GM21390 (cell line): ENCODE measurements around the gene GPC3.

ENCODE experiments used
- ATAC-seq: cut with Tn5 transposase; IDR thresholded peaks from one replicate; pipeline ENCODE4 v1.9.1; 2021; ENCODE audit not compliant: unreplicated experiment

GPC3 gene

DNA sequence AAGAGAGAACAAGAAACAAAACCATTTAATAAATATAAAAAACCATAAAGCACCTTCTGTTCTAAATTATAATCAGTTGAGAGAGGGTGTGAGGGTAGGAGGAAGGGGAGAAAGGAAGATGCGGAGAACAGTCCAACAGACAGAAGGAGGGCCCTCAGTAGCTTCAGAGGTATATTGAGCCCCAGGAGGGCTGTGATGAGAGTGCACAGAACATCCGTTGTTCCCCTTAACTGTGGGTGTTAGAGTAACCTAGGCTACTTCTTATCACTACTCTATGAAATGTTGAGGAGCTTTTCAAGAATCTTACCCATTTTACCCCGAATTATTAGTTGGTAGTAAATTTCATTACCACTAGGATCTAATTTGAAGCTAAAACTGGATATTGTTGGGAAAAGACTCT, 13.8 kb downstream of the GPC3 start:
- ATAC-seq = no peak

- no peak for ATAC-seq
Measured at GRCh38 chrX:133970076-133970475, 15.3 kb downstream of the GPC3 start.

DNA sequence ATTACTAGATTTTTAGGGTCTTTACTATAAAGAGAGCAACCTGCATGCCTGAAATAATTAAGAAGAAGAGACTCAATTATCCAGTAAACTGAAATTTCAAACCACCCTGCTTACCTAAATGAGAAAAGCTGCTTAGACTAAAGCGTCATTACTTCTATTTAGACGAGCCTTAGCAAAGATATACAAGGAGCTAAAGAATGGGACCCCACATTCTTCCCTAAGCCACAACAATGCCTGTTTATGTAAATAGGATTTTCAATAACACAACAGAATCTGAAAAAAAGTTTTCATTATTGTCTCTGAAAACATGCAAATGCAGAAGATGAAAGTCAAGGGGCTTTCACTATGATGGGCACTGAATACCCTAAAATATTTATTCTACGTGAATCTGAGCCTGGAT, 16.2 kb downstream of the GPC3 start:
- ATAC-seq = no peak

GRCh38 chrX:133968109-133968508, 17.3 kb downstream of the GPC3 start:
- no peak for ATAC-seq

GRCh38 chrX:133966199-133966598, 19.2 kb downstream of the GPC3 start:
- no peak for ATAC-seq

- ATAC-seq = no peak
Measured at GRCh38 chrX:133965321-133965720, 20.1 kb downstream of the GPC3 start.

GRCh38 chrX:133961046-133961445, 24.3 kb downstream of the GPC3 start:
- no peak for ATAC-seq

DNA sequence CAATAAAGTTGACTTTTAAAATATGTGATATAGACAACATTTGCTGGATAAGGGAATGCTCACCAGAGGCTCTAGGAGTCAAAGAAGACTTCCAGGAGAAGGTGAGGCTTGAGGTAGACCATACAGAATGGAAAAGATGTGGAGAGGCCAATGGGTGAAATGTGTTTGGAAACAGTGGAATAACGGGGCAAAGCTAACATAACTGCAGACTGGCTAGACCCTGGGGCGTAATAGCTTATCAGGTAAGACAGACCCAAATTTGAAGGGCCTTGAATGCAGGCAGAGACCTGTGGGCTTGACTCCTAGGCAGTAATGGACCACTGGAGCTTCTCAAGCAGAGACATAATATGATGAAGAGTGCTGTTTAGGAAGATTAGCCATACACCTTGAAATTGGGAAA, 25.4 kb downstream of the GPC3 start:
- no peak for ATAC-seq

GRCh38 chrX:133958997-133959688, 26.3 kb downstream of the GPC3 start:
- ATAC-seq = no peak

DNA sequence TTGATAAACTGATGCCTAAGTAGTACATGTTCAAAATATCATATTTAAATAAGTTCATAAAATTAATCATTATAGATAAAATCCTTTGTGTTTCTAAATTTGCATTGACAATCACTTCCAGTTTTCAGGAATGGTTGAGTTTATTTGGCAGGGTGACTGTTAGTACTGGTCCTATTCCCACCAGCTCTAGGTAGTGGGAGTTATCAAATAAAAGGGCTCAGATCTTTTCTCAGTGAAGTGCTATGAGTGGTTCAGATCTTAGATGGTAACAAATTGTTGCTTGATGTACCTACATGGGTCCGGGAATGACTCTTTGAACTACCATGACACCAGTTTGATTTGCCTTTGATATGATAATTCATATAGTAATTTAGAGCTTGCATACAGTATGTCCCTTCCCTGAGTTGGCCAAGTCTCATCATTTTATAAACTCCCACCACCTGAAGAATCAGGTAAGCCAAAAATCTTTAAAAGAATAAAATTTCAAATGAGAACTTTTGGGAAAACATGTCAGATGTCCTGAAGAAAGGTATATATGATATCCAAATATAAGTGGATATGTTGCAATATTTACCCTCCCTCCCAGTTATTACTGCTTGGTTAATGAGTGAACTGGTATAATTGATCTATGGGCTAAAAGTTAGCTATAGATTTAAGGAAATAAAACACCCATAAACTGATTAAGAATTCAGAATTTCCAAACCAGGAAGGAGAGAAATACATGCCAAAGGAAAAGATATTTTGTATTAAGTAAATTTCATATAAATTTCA, 28.6 kb downstream of the GPC3 start:
- no peak for ATAC-seq

GRCh38 chrX:133953785-133954355, 31.5 kb downstream of the GPC3 start:
- ATAC-seq = no peak

DNA sequence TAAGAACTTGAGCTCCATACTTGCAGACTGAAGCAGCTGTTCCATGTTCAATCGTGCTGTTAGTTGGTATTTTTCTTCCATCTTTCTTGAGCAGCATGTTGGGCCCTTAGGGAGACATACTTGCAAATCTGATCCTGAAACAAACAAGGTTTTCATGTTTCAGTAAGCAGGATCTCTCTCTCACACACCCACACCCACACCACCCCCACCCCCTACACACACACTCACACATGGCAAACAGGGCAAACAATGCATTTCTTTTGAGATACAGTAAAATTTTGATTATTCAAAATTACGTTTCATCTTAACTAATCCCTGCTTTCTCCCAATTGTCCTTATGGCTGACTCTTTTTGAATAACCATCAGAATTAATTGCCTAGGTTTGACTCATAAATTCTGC, 32.3 kb downstream of the GPC3 start:
- no peak for ATAC-seq

DNA sequence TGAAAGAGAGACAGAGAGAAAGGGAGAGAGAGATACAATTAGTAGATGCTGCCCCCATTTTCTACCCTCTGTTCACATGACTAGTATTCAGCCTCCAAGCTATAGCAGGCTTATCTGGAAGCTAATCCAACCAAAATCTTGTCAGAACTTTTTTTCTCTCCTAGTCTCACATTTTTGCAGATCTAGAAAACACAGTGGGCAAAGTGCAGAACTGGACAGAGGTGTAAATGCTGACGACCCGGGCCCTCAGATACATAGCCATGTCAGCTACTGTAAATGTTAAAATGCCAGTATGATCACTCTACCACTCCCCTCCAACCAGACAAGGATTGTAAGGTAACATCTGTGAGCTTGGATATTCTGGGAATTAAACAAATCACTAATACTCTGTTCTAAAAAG, 34.3 kb downstream of the GPC3 start:
- ATAC-seq = no peak

DNA sequence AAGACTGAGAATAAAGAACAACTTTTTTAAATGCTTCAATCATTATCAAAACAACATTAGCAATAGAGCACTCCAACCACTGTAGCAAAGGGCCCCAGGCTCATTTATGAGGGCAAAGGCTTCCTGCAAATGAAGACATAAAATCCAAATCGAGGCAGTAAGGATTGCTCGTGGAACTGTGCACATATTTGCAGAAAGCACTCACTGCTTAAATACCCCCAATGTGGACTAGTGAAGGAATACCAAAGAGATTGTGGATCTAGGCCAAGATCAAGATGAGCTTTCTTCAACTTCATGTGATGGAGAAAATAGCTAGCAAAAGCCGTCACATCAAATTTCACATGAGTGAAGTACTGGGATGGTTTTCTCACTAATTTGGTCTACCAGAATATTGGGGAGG, 35.2 kb downstream of the GPC3 start:
- ATAC-seq = no peak

DNA sequence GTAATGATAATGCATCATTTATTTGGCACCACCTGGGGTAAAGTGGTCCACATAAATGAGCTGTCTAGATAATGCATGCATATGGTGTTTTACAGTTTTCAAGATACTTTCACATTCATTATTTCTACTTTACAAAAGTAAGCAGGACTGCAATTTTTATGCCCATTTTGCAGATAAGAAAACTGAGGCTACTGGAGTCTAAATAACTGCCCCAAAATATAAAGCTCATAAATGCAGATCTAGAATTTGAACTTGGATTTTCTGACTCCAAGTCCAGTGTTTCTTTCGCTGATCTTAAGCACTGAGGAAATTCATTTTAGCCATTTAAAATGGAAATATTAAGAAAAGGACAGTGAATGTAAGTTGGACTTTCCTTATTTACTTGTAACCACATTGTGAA, 36.5 kb downstream of the GPC3 start:
- no peak for ATAC-seq

DNA sequence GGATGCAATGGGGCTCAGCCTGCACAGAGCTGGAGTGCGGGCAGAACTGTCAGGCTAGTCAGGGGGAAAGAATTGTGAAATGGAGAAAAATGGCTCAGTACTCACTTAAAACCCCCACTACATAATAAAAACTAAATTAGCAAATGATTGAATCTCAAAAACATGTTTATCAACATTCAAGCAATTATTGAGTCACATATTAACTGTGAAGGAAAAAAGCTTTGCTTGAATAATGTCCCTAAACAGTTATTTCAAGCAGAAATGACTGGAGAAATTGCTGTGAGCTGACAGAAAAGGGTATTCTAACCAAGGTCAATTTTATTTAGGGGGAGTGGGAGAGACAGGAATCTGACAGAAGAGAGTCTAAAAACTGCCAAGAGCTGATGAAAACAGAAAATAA, 37.4 kb downstream of the GPC3 start:
- no peak for ATAC-seq

DNA sequence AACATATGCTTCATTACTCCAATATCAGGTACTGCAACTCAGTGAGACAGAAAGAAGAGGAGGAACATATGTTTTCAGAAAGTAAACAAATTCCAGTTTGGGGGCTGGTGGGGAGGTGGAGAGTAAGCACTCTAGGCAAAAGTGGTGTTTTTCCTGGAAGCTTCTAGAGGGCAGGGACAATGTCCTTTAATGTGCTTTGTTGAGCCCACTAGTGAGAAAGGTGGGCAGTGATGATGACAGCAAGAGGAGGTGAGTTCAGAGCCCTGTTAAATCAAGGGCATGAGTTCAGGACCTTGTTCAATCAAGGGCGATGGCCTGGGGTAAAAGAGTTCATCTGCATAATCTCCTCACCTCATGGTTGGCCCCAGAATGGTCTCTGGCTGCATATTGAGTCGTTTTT, 38.4 kb downstream of the GPC3 start:
- ATAC-seq = no peak

DNA sequence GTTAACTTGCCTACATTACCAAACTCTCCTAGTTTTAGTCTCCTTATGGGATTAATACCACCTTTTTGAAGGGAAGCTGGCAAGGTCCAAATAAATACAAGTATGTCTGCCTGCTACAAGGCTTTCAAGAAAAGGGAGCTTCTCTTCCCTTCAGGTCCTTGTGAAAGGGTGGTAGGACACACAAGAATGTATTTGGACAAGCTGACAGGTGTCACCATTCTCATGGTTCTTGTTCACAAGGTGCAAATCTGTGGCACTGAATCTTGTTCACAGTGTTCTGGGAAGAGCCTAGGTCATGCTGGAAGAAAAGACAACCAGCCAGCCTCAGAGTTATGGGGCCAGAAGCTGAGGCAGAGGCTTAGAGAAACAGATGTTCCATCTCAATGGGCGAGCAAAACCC, 41.9 kb downstream of the GPC3 start:
- no peak for ATAC-seq

GRCh38 chrX:133939655-133940302, 45.6 kb downstream of the GPC3 start:
- no peak for ATAC-seq

GRCh38 chrX:133938530-133938929, 46.9 kb downstream of the GPC3 start:
- no peak for ATAC-seq

GRCh38 chrX:133937022-133937421, 48.4 kb downstream of the GPC3 start:
- no peak for ATAC-seq

GRCh38 chrX:133935076-133935475, 50.3 kb downstream of the GPC3 start:
- no peak for ATAC-seq
